ACC112 (cell line): ENCODE data around the gene SLC44A2.
A peak's percentile ranks its signal among the peaks of the same experiment; 100 is the strongest.

ENCODE experiments used
- H2AFZ ChIP-seq: fragments of 200-600 bp; sonication (generic); one replicate; pipeline ENCODE4 v1.6.0; 2017; ENCODE audit warnings: antibody characterized with exemption, low read length; ENCODE audit not compliant: unreplicated experiment
- H3K27ac ChIP-seq: fragments of 200-600 bp; sonication (generic); 2 replicates; pipeline ENCODE4 v1.5.1; 2014; ENCODE audit warnings: low read depth, mild to moderate bottlenecking, antibody characterized with exemption, low read length, moderate library complexity
- H3K27me3 ChIP-seq: fragments of 200-600 bp; sonication (generic); 2 replicates; pipeline ENCODE4 v1.6.1; 2014; ENCODE audit warnings: mild to moderate bottlenecking, antibody characterized with exemption, low read length, moderate library complexity, mixed read lengths; ENCODE audit not compliant: insufficient read depth
- H3K36me3 ChIP-seq: fragments of 200-600 bp; sonication (generic); 2 replicates; pipeline ENCODE4 v1.6.1; 2016; ENCODE audit warnings: mild to moderate bottlenecking, antibody characterized with exemption, low read length, moderate library complexity, mixed read lengths; ENCODE audit not compliant: insufficient read depth
- H3K4me1 ChIP-seq: fragments of 200-600 bp; sonication (generic); one replicate; pipeline ENCODE4 v1.6.1; 2016; ENCODE audit warnings: low read length, mixed read lengths; ENCODE audit not compliant: insufficient read depth, unreplicated experiment, control insufficient read depth
- H3K4me3 ChIP-seq: fragments of 200-600 bp; sonication (generic); 2 replicates; pipeline ENCODE4 v1.5.1; 2014; ENCODE audit warnings: mild to moderate bottlenecking, low read depth, low read length
- H3K79me2 ChIP-seq: fragments of 200-600 bp; sonication (generic); one replicate; pipeline ENCODE4 v1.6.0; 2016; ENCODE audit warnings: low read length; ENCODE audit not compliant: control insufficient read depth, unreplicated experiment, insufficient read depth

SLC44A2 gene

GRCh38 chr19:10648360-10648759 is 23.0 kb downstream of the SLC44A2 start:
- Histone ChIP-seq H3K79me2 (peaks cover 7% of the 10 kb centered on the region), H3K36me3 (no peaks in the 10 kb centered on the region), H3K4me1 (no peaks in the 10 kb centered on the region), H3K27me3 (no peaks in the 10 kb centered on the region), H2AFZ (no peak overlapping the region), H3K4me3 (no peak overlapping the region), H3K27ac (no peak overlapping the region)

- Histone ChIP-seq H3K79me2 (peaks cover 31% of the 10 kb centered on the region), H3K27ac (no peak overlapping the region), H2AFZ (no peak overlapping the region)
Observed at GRCh38 chr19:10651851-10652250, 26.5 kb downstream of the SLC44A2 start.

GRCh38 chr19:10653482-10653731 is 28.1 kb downstream of the SLC44A2 start:
- peak overlapping the region; percentile 96 for H3K4me3 ChIP-seq
- H2AFZ ChIP-seq = peak overlapping the region; percentile 88
- H3K79me2 ChIP-seq = peaks cover 46% of the 10 kb centered on the region
- no peaks in the 10 kb centered on the region for H3K4me1 ChIP-seq
- no peaks in the 10 kb centered on the region for H3K27me3 ChIP-seq
- H3K36me3 ChIP-seq = peaks cover 3% of the 10 kb centered on the region; the same call in 1 of the 2 replicates
- peak overlapping the region; percentile 97 for H3K27ac ChIP-seq

More at GRCh38 chr19:10651851-10652250, 26.5 kb downstream of the SLC44A2 start:
- Histone ChIP-seq H3K4me3 (no peak overlapping the region), H3K27me3 (no peaks in the 10 kb centered on the region), H3K36me3 (0 out of 2 replicates have a peak, but pooled peaks cover under 1% of the 10 kb centered on the region), H3K4me1 (no peaks in the 10 kb centered on the region)

GRCh38 chr19:10653732-10654609 is 28.6 kb downstream of the SLC44A2 start, which contains the start of gene ILF3:
Gene ILF3 (plus strand): TSS chr19:10654346. CDS start chr19:10670606, 16,260 bp downstream.
- Histone ChIP-seq H3K36me3 (peaks cover 3% of the 10 kb centered on the region; the same call in 1 of the 2 replicates), H3K79me2 (peaks cover 52% of the 10 kb centered on the region), H2AFZ (peak within 1 kb of the TSS; percentile 88)

GRCh38 chr19:10654610-10655456 is 29.5 kb downstream of the SLC44A2 start:
- Histone ChIP-seq H3K4me1 (no peaks in the 10 kb centered on the region), H3K4me3 (peak overlapping the region; percentile 96), H3K27me3 (no peaks in the 10 kb centered on the region), H2AFZ (no peak overlapping the region), H3K79me2 (peaks cover 60% of the 10 kb centered on the region), H3K27ac (peak overlapping the region; percentile 97), H3K36me3 (peaks cover 3% of the 10 kb centered on the region; the same call in 1 of the 2 replicates)

More at GRCh38 chr19:10653732-10654609, 28.6 kb downstream of the SLC44A2 start, which contains the start of gene ILF3:
- Histone ChIP-seq H3K4me1 (no peaks in the 10 kb centered on the region), H3K27me3 (no peaks in the 10 kb centered on the region), H3K4me3 (peak within 1 kb of the TSS; percentile 96), H3K27ac (peak within 1 kb of the TSS; percentile 97)

GRCh38 chr19:10655457-10656312 is 30.3 kb downstream of the SLC44A2 start:
- no peak overlapping the region for H2AFZ ChIP-seq
- H3K27me3 ChIP-seq = no peaks in the 10 kb centered on the region
- peak overlapping the region; percentile 97 for H3K27ac ChIP-seq
- peaks cover 3% of the 10 kb centered on the region; the same call in 1 of the 2 replicates for H3K36me3 ChIP-seq
- H3K4me3 ChIP-seq = peak overlapping the region; percentile 96
- peaks cover 68% of the 10 kb centered on the region for H3K79me2 ChIP-seq
- H3K4me1 ChIP-seq = peaks cover 5% of the 10 kb centered on the region

- H2AFZ ChIP-seq = no peak overlapping the region
- H3K36me3 ChIP-seq = peaks cover 3% of the 10 kb centered on the region; the same call in 1 of the 2 replicates
- peaks cover 94% of the 10 kb centered on the region for H3K79me2 ChIP-seq
- no peaks in the 10 kb centered on the region for H3K27me3 ChIP-seq
- peaks cover 17% of the 10 kb centered on the region for H3K4me1 ChIP-seq
- no peak overlapping the region for H3K4me3 ChIP-seq
- H3K27ac ChIP-seq = no peak overlapping the region
Observed at GRCh38 chr19:10660346-10660745, 35.0 kb downstream of the SLC44A2 start.

GRCh38 chr19:10661946-10662345 is 36.6 kb downstream of the SLC44A2 start:
- peaks cover 17% of the 10 kb centered on the region for H3K4me1 ChIP-seq
- H3K79me2 ChIP-seq = peaks cover 94% of the 10 kb centered on the region
- no peak overlapping the region for H2AFZ ChIP-seq
- no peak overlapping the region for H3K4me3 ChIP-seq
- H3K27me3 ChIP-seq = no peaks in the 10 kb centered on the region
- H3K36me3 ChIP-seq = peaks cover 2% of the 10 kb centered on the region; the same call in 1 of the 2 replicates
- H3K27ac ChIP-seq = peak overlapping the region; percentile 17; the same call in 1 of the 2 replicates

GRCh38 chr19:10662384-10663251 is 37.3 kb downstream of the SLC44A2 start:
- Histone ChIP-seq H3K4me3 (no peak overlapping the region), H3K36me3 (no peaks in the 10 kb centered on the region), H2AFZ (no peak overlapping the region), H3K4me1 (peaks cover 18% of the 10 kb centered on the region), H3K79me2 (peaks cover 94% of the 10 kb centered on the region), H3K27me3 (no peaks in the 10 kb centered on the region), H3K27ac (peak overlapping the region; percentile 17; the same call in 1 of the 2 replicates)
